Measurements from ENCODE around the gene RASAL3. TPM values are rescaled to one million over a fixed set of nuclear protein-coding genes. Genes with fewer than 3 reads are reported as not detected.
"Not testable (repeated sequence)": the region's sequence is repeated elsewhere in the genome, so short reads cannot be mapped to it uniquely, and the experiment has no call there.

The RASAL3 gene
- total RNA-seq, 2 donors from 2014 or later, result 3.4 to 4.4 TPM

DNA sequence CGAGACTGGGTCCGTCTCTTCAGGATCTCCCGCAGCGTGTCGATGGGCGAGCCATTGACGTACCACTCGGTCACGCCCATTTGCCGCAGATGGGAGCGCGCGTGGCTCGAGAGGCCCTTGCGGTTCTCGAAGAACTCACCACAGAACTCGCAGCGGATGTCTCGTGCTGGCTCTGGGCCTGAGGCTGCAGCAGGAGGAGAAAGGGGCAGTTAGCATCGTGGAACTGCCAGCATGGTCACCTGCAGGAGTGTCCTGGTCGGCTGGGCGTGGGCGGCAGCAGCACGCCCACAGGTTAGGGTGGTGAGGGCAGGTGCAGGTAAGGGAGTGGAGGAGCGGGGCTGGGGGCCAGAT lies 37.0 kb downstream of the RASAL3 start:
- intact Hi-C loops (cut with DNase I, micrococcal nuclease), result no loop called here
- ATAC-seq, result no peak
- no peak for DNase-seq

GRCh38 chr19:15426485-15427349 lies 37.6 kb downstream of the RASAL3 start:
- DNase-seq, result no peak
- intact Hi-C loops (cut with DNase I, micrococcal nuclease), result no loop called here
- no peak for ATAC-seq

DNA sequence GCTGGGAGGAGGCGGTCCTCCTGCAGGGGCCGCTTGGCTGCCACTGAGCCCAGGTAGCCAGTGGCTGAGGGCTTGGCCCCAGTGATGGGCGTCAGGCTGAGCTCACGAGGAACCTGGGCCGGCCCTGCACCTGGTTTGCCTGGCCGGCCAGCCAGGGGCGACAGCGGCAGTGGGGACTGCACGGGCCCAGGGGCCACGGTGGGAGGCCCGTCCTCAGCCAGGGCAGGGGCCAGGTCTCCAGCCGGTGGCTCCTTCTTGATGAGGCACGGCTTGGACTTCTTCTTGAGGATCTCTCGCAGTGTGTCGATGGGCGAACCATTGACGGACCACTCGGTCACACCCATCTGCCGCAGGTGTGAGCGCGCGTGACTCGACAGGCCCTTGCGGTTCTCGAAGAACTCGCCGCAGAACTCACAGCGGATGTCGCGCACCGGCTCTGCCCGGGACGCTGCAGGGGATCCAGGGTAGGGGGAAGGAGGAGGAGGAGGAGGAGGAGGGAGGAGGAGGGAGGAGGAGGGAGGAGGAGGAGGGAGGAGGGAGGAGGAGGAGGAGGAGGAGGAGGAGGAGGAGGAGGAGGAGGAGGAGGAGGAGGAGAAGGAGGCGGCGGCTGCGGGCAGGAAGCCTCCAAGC lies 38.9 kb downstream of the RASAL3 start:
- intact Hi-C loops (cut with DNase I, micrococcal nuclease), result no loop called here
- DNase-seq (no peak), ATAC-seq (no peak)

DNA sequence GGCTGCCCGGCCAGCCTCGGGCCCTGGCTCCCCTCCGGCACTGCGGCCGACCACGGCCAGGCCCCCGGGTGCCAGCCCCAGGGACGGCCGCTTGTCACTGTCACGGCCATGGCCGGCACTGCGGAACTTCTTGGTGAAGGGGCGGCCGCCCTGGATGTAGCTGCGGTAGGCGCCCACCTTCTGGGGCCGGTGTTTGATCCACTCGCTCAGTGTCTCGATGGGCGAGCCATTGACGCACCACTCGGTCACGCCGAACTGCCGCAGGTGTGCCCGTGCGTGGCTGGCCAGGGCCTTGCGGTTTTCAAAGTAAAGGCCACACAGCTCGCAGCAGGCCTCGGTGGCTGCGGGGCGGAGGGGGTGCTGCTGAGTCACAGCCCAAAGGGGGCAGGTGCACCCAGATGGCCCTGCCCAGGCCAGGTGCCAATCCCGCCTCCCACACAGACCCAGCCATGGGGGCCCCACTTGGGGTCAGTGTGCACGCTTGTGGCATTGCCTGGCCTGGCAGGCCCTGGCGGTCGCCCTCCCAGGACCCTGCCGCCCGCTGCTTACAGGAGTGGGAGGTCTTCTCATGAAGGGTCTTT lies 39.6 kb downstream of the RASAL3 start:
- intact Hi-C loops (cut with DNase I, micrococcal nuclease), result no loop called here
- ATAC-seq (no peak), DNase-seq (no peak)

- ATAC-seq, result no peak
- DNase-seq, result no peak
- intact Hi-C loops (cut with DNase I, micrococcal nuclease), result no loop called here
These were observed 40.2 kb downstream of the RASAL3 start for GRCh38 chr19:15424121-15424520.

DNA sequence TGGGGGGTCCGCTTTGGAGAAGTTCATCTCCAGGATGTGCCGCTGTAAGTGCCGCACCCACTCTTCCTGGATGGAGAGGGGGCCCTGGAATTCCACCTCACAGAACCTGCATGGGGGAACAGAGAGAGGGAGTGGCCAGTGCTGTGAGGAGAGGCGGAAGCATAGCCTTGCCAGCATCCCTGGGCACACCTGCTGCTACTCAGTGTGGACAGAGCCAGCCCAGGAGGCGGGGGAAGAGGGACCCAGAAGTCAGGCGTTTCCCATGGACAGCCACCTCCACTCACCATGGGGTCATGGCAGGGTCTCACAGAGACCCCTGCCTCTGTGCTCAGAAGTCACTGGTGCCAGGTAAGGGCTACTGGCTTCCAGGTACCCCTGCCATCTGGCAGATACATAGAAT lies 41.2 kb downstream of the RASAL3 start:
- no peak for ATAC-seq
- no peak for DNase-seq

GRCh38 chr19:15422296-15423075 lies 41.9 kb downstream of the RASAL3 start:
- ATAC-seq, result no peak
- no peak for DNase-seq
- intact Hi-C loops (cut with DNase I, micrococcal nuclease), result no loop called here

More for the DNA sequence above, 41.2 kb downstream of the RASAL3 start:
- intact Hi-C loops (cut with DNase I, micrococcal nuclease), result no loop called here

DNA sequence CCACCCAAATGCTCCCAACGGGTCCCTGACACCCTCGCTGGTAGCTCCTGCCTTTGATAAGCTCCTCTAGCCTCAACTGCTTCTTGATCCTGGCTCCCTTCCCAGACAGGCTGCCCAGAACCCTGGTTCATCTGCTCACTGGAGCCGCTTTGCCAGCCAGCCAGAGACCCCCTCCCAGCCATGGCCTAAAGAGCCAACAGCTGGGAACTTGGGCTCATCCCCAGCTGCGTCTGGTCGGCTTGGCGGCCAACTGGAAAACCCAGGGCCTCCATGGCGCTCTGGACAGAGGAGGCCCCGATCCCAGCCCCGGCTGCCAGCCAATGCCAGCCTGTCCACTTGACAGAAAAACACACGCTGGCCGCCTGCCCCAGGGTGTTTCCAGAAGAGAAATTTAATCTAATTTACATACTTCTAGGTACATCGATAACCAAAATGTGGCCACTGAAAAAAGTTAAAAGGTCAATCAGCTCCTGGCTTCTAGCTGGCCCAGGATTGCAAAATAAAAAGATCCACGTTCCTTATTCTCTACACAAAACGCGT lies 42.6 kb downstream of the RASAL3 start:
- intact Hi-C loops (cut with DNase I, micrococcal nuclease), result no loop called here
- DNase-seq (no peak), ATAC-seq (no peak)

DNA sequence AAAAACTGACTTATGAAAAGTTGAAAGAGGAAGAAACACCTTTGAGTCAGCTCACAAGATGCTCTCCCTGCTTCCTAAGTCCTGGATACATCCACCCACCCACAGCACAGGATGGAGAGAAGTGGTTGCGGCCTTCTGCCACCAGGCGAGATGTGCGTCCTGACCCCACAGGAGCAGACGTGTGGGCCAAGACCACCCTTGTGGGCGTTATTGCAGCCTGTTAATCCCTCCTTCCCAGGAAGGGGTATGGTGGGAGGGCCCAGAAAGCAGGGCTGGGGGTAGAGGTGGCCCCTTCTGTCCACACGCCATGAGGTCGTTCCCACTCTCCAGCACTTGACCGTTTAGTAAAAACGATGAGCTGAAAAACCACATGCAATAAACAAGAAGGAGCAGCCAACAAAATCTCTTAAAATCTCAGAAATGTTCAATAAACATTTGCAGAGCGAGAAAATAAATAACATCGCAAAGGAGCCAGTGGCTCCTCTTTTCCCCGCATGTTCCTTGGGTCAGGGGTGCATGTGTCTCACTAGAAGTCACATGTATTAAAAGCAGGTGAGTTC lies 43.1 kb downstream of the RASAL3 start:
- intact Hi-C loops (cut with DNase I, micrococcal nuclease), result no loop called here
- ATAC-seq, result no peak

DNA sequence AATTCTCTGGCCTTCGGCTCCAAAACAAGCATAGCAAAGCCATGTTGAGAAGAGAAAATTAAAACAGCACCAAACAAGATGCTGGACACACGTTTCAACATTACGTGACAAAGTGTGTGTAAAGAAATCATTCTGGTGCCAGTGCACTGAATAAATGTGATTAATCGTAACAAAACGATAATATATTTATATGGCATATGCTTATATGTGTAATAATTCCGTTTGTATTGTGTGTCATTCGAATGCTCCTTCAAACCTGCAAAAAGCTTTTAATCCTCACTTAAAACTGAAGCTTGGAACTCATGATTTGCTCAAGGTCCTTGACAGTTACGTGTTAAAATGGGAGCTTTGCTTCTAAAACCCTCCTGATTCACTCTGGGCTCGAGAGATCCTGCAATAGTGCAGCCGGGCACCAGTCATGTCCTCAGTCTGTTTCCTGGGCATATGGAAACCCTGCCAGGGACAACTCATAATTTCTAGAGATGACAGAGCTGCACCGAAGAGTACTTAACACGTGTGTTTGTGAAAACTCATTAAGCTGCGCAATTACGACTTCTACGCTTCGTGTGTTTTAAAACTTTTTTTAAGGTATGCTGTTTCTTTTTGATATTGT lies 44.8 kb downstream of the RASAL3 start:
- ATAC-seq (no peak), DNase-seq (no peak)
- intact Hi-C loops (cut with DNase I, micrococcal nuclease), result no loop called here

More for the DNA sequence above, 43.1 kb downstream of the RASAL3 start:
- no peak for DNase-seq

- ATAC-seq, result peak; percentile 94
- DNase-seq, result peak; percentile 99 to 100
- intact Hi-C loops (cut with DNase I, micrococcal nuclease), result no loop called here
These were observed 45.5 kb downstream of the RASAL3 start, which contains the start of gene AKAP8L for GRCh38 chr19:15418579-15419412. TSS of gene AKAP8L (minus strand) at chr19:15418988. CDS start at chr19:15418923, 65 bp downstream.

GRCh38 chr19:15418231-15418578 lies 46.1 kb downstream of the RASAL3 start:
- DNase-seq (peak in 1 of 2 donors; percentile 34), ATAC-seq (peak; percentile 7)
- intact Hi-C loops (cut with DNase I, micrococcal nuclease), result no loop called here

DNA sequence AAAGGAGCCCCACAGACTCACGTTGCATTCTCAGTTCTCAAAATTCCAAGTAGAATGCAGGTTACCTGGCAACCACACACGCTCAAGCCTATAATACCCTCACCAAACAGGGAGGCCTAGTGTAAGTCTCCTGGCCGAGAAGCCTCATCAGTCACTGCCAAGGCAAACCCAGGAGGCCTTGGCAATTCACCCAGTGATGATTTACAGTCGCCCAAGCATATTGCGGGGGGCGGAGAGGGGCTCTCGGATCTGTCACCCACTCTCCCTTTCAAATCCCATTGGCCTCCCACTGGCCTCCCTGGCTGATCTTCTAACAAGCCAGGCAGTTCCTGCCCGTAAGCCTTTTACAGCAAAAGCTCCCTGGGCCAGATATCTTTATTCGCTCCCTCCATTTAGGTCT lies 46.6 kb downstream of the RASAL3 start:
- DNase-seq (no peak), ATAC-seq (no peak)
- intact Hi-C loops (cut with DNase I, micrococcal nuclease), result no loop called here

DNA sequence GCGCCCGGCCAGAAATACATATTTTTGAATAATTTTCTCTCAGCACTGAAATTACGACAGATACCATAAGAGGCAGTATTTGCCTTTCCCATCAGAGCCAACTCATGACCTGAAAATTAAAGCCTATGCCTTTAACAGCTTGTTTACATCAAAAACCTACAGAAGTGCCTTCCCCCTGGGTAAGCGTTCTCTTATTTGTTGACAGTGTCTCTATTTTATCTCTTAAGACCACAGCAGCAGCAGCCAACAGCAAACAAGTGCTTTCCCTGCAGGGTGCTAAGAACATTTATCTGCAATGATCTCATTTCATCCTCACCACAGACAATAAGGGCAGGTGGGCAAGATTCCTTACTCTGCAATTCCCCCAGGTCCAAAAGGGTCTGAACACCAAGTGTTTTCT lies 51.5 kb downstream of the RASAL3 start:
- no peak for ATAC-seq
- intact Hi-C loops (cut with DNase I, micrococcal nuclease), result no loop called here
- no peak for DNase-seq

GRCh38 chr19:15411351-15411750 lies 53.0 kb downstream of the RASAL3 start:
- DNase-seq; intact Hi-C loops (cut with DNase I, micrococcal nuclease); ATAC-seq: not testable (repeated sequence)

- ATAC-seq (no peak), DNase-seq (no peak)
- intact Hi-C loops (cut with DNase I, micrococcal nuclease), result no loop called here
These were observed 59.5 kb downstream of the RASAL3 start for GRCh38 chr19:15404780-15405211.

DNA sequence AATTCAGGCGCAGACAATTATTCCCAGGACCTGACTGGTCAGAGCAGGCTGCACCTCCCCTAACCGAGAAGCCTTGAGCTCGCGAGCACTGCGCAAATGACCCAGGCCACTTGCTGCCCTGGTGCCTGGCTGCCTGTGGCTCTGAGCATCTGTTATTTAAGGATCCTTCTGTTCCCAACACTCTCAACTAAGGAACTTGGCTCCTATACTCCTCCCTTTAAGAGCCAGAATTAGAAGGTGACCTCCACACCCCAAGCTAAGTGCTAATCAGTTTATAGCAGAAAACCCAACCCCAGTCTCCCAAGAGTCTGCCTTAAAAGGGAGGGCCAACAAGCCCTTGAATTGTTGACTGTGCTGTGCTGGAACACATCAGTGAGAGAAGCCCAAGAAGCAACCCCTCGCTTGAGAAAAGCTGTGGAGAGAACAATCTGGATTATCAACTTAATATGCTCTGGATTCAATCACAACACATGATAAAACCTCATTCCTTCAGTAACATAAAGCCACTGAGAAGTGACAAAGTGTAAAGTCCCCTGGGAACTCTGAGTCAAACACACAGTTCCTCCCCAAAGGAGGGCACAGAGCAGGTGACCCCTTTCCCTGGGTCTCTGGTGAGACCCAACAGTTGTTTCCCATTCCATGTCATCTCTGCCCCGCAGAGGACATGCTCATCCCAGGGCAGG lies 60.1 kb downstream of the RASAL3 start:
- peak in 1 of 2 donors; percentile 45 for DNase-seq
- peak; percentile 14 for ATAC-seq
- intact Hi-C loops (cut with DNase I, micrococcal nuclease), result no loop called here
